CD14-positive monocyte (primary cell): ENCODE data around the gene TMUB1. TPM values are rescaled to one million over a fixed set of nuclear protein-coding genes. Genes with fewer than 3 reads are reported as not detected.

Source experiments
- DNase-seq, 3 donors: peaks; one replicate each; pipeline ENCODE4 v3.0.0-alpha.2; 2011 to 2022
- H2AFZ ChIP-seq: 2 replicates; pipeline ENCODE4 v1.6.0; 2012; ENCODE audit warnings: mild to moderate bottlenecking, low read depth, low read length, inconsistent platforms; ENCODE audit not compliant: insufficient read depth, poor library complexity, severe bottlenecking
- H3K27ac ChIP-seq, 2 donors: 1 replicate in 1 of 2; 2 replicates in 1 of 2; pipeline ENCODE4 v1.5.1; 2012 to 2013; ENCODE audit warnings: low read length in 2 of 2, control low read depth in 1 of 2, inconsistent platforms in 1 of 2, low read depth in 1 of 2, mild to moderate bottlenecking in 1 of 2
- H3K27me3 ChIP-seq, 2 donors: one replicate each; pipeline versions ENCODE4 v1.6.0 to v1.6.1; 2011 to 2013; ENCODE audit warnings: low read length in 2 of 2; ENCODE audit not compliant: control insufficient read depth in 2 of 2, insufficient read depth in 2 of 2
- H3K36me3 ChIP-seq, 2 donors: replicated peaks in 1 of 2; 1 replicate in 1 of 2; 2 replicates in 1 of 2; pipeline versions ENCODE4 v1.5.1 to v1.6.1; 2012 to 2013; ENCODE audit warnings: low read length in 2 of 2, control low read depth in 1 of 2, inconsistent platforms in 1 of 2, mild to moderate bottlenecking in 1 of 2; ENCODE audit not compliant: insufficient read depth in 2 of 2, control insufficient read depth in 1 of 2
- H3K4me1 ChIP-seq, 2 donors: 1 replicate in 1 of 2; 2 replicates in 1 of 2; pipeline versions ENCODE4 v1.5.1 to v1.6.1; 2012 to 2013; ENCODE audit warnings: low read length in 2 of 2, control low read depth in 1 of 2, inconsistent platforms in 1 of 2, mild to moderate bottlenecking in 1 of 2, moderate library complexity in 1 of 2; ENCODE audit not compliant: insufficient read depth in 2 of 2, control insufficient read depth in 1 of 2
- H3K4me2 ChIP-seq: replicated peaks from 2 replicates; pipeline ENCODE3; 2012; ENCODE audit warnings: low read length, moderate library complexity, mild to moderate bottlenecking; ENCODE audit not compliant: poor library complexity, severe bottlenecking; ENCODE audit errors: extremely low read depth
- H3K4me3 ChIP-seq, 3 experiments: fragments of 200-600 bp in 1 of 3; sonication (generic) in 1 of 3; replicated peaks in 1 of 3; 1 replicate in 2 of 3; 2 replicates in 1 of 3; pipeline ENCODE4 v1.5.1; 2011 to 2013; ENCODE audit warnings: low read length in 3 of 3, mild to moderate bottlenecking in 3 of 3, control low read depth in 2 of 3, low read depth in 2 of 3, inconsistent platforms in 1 of 3, moderate library complexity in 1 of 3
- H3K79me2 ChIP-seq: 2 replicates; pipeline ENCODE4 v1.6.0; 2012; ENCODE audit warnings: mild to moderate bottlenecking, control low read depth, inconsistent platforms, low read length, moderate library complexity; ENCODE audit not compliant: insufficient read depth
- H3K9ac ChIP-seq: 2 replicates; pipeline ENCODE4 v1.6.0; 2017; ENCODE audit warnings: low read length, mild to moderate bottlenecking; ENCODE audit not compliant: insufficient read depth, poor library complexity, severe bottlenecking
- H3K9me3 ChIP-seq, 2 donors: replicated peaks in 1 of 2; 1 replicate in 1 of 2; 2 replicates in 1 of 2; pipeline versions ENCODE4 v1.5.1 to v1.6.1; 2012 to 2013; ENCODE audit warnings: low read length in 2 of 2, control low read depth in 1 of 2; ENCODE audit not compliant: control insufficient read depth in 1 of 2, insufficient read depth in 1 of 2
- H4K20me1 ChIP-seq: 2 replicates; pipeline ENCODE4 v1.6.0; 2012; ENCODE audit warnings: mild to moderate bottlenecking, low read length, control low read depth, moderate library complexity; ENCODE audit not compliant: insufficient read depth
- H3K27ac Mint-ChIP-seq, 7 donors: one replicate each; pipeline ENCODE4 v1.8.0; 2020; ENCODE audit warnings: mild to moderate bottlenecking in 7 of 7, mixed read lengths in 7 of 7, moderate library complexity in 6 of 7, inconsistent platforms in 2 of 7
- H3K27me3 Mint-ChIP-seq, 3 donors: one replicate each; pipeline ENCODE4 v1.8.0; 2021 to 2022; ENCODE audit warnings: low read depth in 3 of 3, mild to moderate bottlenecking in 3 of 3, mixed read lengths in 3 of 3, moderate library complexity in 3 of 3, inconsistent platforms in 1 of 3
- H3K36me3 Mint-ChIP-seq, 2 donors: one replicate each; pipeline ENCODE4 v1.8.0; 2020; ENCODE audit warnings: mixed read lengths in 2 of 2, inconsistent platforms in 1 of 2, mild to moderate bottlenecking in 1 of 2
- H3K4me1 Mint-ChIP-seq: one replicate; pipeline ENCODE4 v1.8.0; 2020; ENCODE audit warnings: mild to moderate bottlenecking, mixed read lengths
- H3K4me3 Mint-ChIP-seq, 2 donors: one replicate each; pipeline ENCODE4 v1.8.0; 2020; ENCODE audit warnings: mild to moderate bottlenecking in 2 of 2, mixed read lengths in 2 of 2, moderate library complexity in 1 of 2
- H3K9me3 Mint-ChIP-seq, 7 donors: one replicate each; pipeline ENCODE4 v1.8.0; 2020 to 2022; ENCODE audit warnings: mixed read lengths in 7 of 7, mild to moderate bottlenecking in 6 of 7, moderate library complexity in 6 of 7, inconsistent platforms in 2 of 7
- WGBS: methylation state at CpG from one replicate; pipeline ENCODE4 v1.1.5; 2013; ENCODE audit warnings: missing lambda C conversion rate; ENCODE audit not compliant: insufficient coverage; 5-methylcytosine and 5-hydroxymethylcytosine counted together
- intact Hi-C, 2 donors: fragments of 100-400 bp; cut with micrococcal nuclease; formaldehyde crosslinking; loops; one replicate each; pipeline versions ENCODE4 v1.15.0 to v1.15.1; 2023
- polyA plus RNA-seq, 3 donors: library from polyadenylated mRNA; depleted of rRNA in 1 of 3; unstranded in 2 of 3; stranded (reverse) in 1 of 3; fragments of 300-500 nt in 2 of 3; fragments of >200 nt in 1 of 3; fragmentation: Illumina TruSeq in 2 of 3; gene quantifications; 1 replicate in 2 of 3; 2 replicates in 1 of 3; pipeline ENCODE4 v1.2.3, GENCODE V29; 2012 to 2021
- TF ChIP-seq, protein P1 (sequence below): fragments of 200-600 bp; IDR thresholded peaks from one replicate; pipeline ENCODE4 v1.8.0; 2022; ENCODE audit warnings: antibody characterized with exemption, mild to moderate bottlenecking

TMUB1 gene
- polyA plus RNA-seq, 3 donors: 17.4 to 28.2 (median 19.8) TPM

DNA sequence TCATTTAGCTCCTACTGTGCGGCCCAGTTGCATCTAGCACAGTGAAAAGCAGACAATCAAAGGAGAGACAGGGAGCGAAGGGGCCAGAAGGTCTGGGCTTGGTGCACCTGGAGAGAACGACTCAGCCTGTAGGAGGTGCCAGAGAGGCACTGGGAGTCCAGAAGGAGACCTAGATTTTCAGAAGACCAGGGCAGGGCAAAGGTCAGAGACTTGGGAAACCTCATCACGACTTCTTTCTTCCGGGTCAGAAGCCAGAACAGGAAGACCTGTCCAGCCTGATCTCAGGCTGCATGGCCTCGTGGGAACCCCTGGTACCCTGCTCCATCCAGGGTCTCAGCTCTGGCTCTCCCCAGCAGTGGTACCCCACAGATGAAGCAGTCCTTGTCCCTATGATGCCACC lies 8.1 kb upstream of the TMUB1 start:
- Histone ChIP-seq H3K9me3 (no peaks in the 10 kb centered on the region), H3K27me3 (no peaks in the 10 kb centered on the region), H3K4me1 (peaks cover 37 to 49% of the 10 kb centered on the region in 2 donors), H3K4me2 (no peak overlapping the region), H3K9ac (no peak overlapping the region), H3K36me3 (peaks cover 2 to 17% of the 10 kb centered on the region in 2 donors), H4K20me1 (peaks cover 94% of the 10 kb centered on the region), H3K27ac (no peak overlapping the region), H2AFZ (no peak overlapping the region), H3K4me3 (no peak overlapping the region), H3K79me2 (peaks cover 74% of the 10 kb centered on the region)
- H3K4me3 Mint-ChIP-seq: no peak overlapping the region
- peaks cover 0 to 3% (median 0%) of the 10 kb centered on the region in 7 donors for H3K9me3 Mint-ChIP-seq
- peaks cover 23% of the 10 kb centered on the region in 2 donors for H3K36me3 Mint-ChIP-seq
- peak overlapping the region in 2 of 7 donors; percentile 25 to 59 for H3K27ac Mint-ChIP-seq
- peak; percentile 53 to 73 (median 64) for DNase-seq
- no peaks in the 10 kb centered on the region for H3K27me3 Mint-ChIP-seq
- TF ChIP-seq, protein P1, sequence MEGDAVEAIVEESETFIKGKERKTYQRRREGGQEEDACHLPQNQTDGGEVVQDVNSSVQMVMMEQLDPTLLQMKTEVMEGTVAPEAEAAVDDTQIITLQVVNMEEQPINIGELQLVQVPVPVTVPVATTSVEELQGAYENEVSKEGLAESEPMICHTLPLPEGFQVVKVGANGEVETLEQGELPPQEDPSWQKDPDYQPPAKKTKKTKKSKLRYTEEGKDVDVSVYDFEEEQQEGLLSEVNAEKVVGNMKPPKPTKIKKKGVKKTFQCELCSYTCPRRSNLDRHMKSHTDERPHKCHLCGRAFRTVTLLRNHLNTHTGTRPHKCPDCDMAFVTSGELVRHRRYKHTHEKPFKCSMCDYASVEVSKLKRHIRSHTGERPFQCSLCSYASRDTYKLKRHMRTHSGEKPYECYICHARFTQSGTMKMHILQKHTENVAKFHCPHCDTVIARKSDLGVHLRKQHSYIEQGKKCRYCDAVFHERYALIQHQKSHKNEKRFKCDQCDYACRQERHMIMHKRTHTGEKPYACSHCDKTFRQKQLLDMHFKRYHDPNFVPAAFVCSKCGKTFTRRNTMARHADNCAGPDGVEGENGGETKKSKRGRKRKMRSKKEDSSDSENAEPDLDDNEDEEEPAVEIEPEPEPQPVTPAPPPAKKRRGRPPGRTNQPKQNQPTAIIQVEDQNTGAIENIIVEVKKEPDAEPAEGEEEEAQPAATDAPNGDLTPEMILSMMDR: peak; percentile 75
- peaks cover 45% of the 10 kb centered on the region for H3K4me1 Mint-ChIP-seq
- intact Hi-C loops: loop anchor here (1.0 to 10.0 kb wide), 2 partner anchors 20 to 57 kb away; no protein-coding TSS in a partner anchor
- WGBS: 61% methylated on average over 6 of the region's 6 CpGs

DNA sequence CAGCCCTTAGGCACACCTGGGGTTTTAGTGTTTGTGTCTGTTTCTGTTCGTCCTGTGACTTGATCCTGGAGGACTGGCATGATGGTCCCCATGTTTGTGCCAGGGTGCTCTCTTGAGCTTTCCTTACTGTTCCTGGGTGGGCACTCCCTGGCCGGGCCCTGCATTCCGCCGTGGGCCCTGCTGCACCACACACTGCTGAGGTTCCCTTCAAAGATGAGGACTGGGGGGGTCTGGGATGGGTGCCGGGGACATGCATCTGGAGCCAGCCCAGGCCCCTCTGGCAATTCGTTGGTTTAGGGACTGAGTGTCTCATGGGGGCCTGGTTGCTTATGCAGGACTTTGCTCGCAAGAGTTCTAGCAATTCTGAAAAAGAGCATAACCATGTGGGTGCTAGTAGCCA lies 7.7 kb upstream of the TMUB1 start:
- Mint-ChIP-seq H3K27me3 (no peaks in the 10 kb centered on the region), H3K36me3 (peaks cover 22% of the 10 kb centered on the region in 2 donors), H3K4me3 (no peak overlapping the region), H3K27ac (peak overlapping the region in 3 of 7 donors; percentile 10 to 59 (median 25)), H3K4me1 (peaks cover 45% of the 10 kb centered on the region), H3K9me3 (peaks cover 0 to 3% (median 0%) of the 10 kb centered on the region in 7 donors)
- Histone ChIP-seq H3K79me2 (peaks cover 71% of the 10 kb centered on the region), H2AFZ (no peak overlapping the region), H3K27me3 (no peaks in the 10 kb centered on the region), H3K4me2 (no peak overlapping the region), H3K4me3 (no peak overlapping the region), H3K4me1 (peaks cover 37 to 50% of the 10 kb centered on the region in 2 donors), H4K20me1 (peaks cover 90% of the 10 kb centered on the region), H3K9ac (no peak overlapping the region), H3K27ac (no peak overlapping the region), H3K9me3 (no peaks in the 10 kb centered on the region), H3K36me3 (peaks cover 2 to 17% of the 10 kb centered on the region in 2 donors)
- TF ChIP-seq, protein P1: no peak
- no peak for DNase-seq
- WGBS: 95% methylated on average over 5 of the region's 7 CpGs
- intact Hi-C loops: loop anchor here (1.0 to 10.0 kb wide), 2 partner anchors 20 to 56 kb away; no protein-coding TSS in a partner anchor
